NT2/D1 (cell line): ENCODE measurements around the gene HMGCR.

Source experiments
- YY1 ChIP-seq: IDR thresholded peaks from 2 replicates; pipeline ENCODE4 v1.6.1; 2011; ENCODE audit not compliant: insufficient read length, insufficient read depth
- ZNF274 ChIP-seq: IDR thresholded peaks from 2 replicates; pipeline ENCODE4 v1.6.1; 2011; ENCODE audit warnings: mild to moderate bottlenecking, low read depth, low read length

DNA sequence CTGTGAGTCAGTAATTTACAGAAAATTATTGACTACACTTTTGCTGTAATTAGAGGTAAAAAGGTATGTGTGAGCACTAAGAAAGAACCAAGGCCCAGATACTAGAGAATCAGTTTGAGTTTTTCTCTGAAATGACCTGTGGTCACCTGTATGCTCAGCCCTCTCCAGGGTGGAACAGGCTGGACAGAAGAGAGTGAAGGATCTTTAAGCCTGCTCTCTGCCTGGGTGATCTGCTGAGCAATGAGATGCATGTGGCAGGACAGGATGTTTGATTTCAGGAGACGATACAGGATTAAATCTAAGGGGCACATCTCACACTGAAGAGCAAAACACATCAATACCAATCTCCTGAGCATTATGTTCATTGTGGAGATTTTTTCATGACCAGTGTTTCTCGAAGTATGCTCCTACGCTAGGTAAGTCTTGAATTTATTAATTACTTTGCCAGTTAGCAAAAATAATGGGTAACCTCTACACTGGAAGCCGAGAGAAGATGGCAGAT lies 25.5 kb downstream of the HMGCR start:
- no peak for TF ChIP-seq YY1
- no peak for TF ChIP-seq ZNF274
